SK-N-SH (cell line): ENCODE results near the gene MAN1B1.

Source experiments
- CTCF ChIP-seq: fragments of 200-600 bp; sonication (generic); IDR thresholded peaks from 2 replicates; pipeline ENCODE4 v1.6.1; 2017; ENCODE audit warnings: antibody characterized with exemption, mild to moderate bottlenecking, moderate library complexity
- EP300 ChIP-seq, 2 experiments: IDR thresholded peaks; 2 replicates each; pipeline versions ENCODE4 v1.4.0 to v1.6.1; 2012; ENCODE audit warnings: borderline replicate concordance in 1 of 2, low read depth in 1 of 2, low read length in 1 of 2
- EZH2phosphoT487 ChIP-seq: fragments of 200-600 bp; sonication (generic); IDR thresholded peaks from 2 replicates; pipeline ENCODE4 v1.6.1; 2017; ENCODE audit warnings: low read depth, mixed run types, mild to moderate bottlenecking, antibody characterized with exemption, moderate library complexity, borderline replicate concordance
- FOSL2 ChIP-seq: IDR thresholded peaks from 2 replicates; pipeline ENCODE4 v1.4.0; 2012; ENCODE audit warnings: low read depth, mild to moderate bottlenecking, moderate library complexity, borderline replicate concordance
- JUND ChIP-seq: IDR thresholded peaks from 2 replicates; pipeline ENCODE4 v1.4.0; 2012
- NFIC ChIP-seq: IDR thresholded peaks from 2 replicates; pipeline ENCODE4 v1.4.0; 2012; ENCODE audit warnings: borderline replicate concordance
- POLR2AphosphoS5 ChIP-seq: IDR thresholded peaks from 2 replicates; pipeline ENCODE4 v1.6.1; 2012; ENCODE audit warnings: low read depth, low read length
- REST ChIP-seq: IDR thresholded peaks from 2 replicates; pipeline ENCODE4 v1.6.1; 2012; ENCODE audit warnings: mild to moderate bottlenecking, low read depth, low read length, moderate library complexity
- SIN3A ChIP-seq: IDR thresholded peaks from 2 replicates; pipeline ENCODE4 v1.6.1; 2012; ENCODE audit warnings: low read depth, mild to moderate bottlenecking, low read length, moderate library complexity, borderline replicate concordance
- ZBTB33 ChIP-seq: IDR thresholded peaks from 2 replicates; pipeline ENCODE4 v1.4.0; 2012; ENCODE audit warnings: low read depth, borderline replicate concordance

- TF ChIP-seq NFIC, result no peak
- no peak for TF ChIP-seq CTCF
- TF ChIP-seq JUND, result no peak
- no peak for TF ChIP-seq EZH2phosphoT487
- TF ChIP-seq SIN3A, result no peak
- TF ChIP-seq POLR2AphosphoS5, result no peak
- no peak for TF ChIP-seq REST
- no peak for TF ChIP-seq EP300 (IDR thresholded peaks at IDR 0.05; ENCODE audit: borderline replicate concordance in 1 of 2, low read depth in 1 of 2, low read length in 1 of 2)
- TF ChIP-seq FOSL2, result no peak
- TF ChIP-seq ZBTB33, result no peak
Measured at GRCh38 chr9:137138058-137138721, 51.4 kb downstream of the MAN1B1 start.
